ENCODE data around the gene JMJD8.

DNA sequence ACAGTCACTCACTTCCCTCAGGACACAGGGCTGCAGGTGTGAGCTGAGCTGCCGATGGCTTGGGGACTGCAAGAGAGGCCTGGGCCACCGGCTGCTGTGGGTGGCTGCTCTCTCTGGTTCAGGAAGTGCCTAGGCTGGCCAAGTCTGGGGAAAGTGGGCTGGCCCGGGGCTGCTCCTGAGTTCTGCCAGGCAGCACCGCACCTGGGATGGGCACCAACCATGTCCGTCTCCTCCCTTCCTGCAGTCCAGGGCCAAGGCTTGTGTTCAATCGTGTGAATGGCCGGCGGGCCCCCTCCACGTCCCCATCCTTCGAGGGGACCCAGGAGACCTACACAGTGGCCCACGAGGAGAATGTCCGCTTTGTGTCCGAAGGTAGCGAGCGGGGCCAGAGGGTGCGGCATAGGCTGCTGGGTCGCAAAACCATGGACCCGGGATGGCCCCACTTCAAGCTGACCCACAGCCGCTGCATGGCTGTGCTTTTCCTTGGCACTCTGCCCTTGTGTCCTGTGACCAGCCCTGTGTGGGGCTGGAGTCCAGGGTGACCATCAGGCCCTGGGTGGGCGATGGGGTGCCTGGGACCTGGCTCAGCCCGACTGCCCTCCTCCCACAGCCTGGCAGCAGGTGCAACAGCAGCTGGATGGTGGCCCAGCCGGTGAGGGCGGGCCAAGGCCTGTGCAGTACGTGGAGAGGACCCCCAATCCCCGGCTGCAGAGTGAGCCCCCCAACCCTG, 36.8 kb downstream of the JMJD8 start:
- no peak for TF ChIP-seq POLR2A (IDR thresholded peaks at IDR 0.05)
- TF ChIP-seq, protein P1, sequence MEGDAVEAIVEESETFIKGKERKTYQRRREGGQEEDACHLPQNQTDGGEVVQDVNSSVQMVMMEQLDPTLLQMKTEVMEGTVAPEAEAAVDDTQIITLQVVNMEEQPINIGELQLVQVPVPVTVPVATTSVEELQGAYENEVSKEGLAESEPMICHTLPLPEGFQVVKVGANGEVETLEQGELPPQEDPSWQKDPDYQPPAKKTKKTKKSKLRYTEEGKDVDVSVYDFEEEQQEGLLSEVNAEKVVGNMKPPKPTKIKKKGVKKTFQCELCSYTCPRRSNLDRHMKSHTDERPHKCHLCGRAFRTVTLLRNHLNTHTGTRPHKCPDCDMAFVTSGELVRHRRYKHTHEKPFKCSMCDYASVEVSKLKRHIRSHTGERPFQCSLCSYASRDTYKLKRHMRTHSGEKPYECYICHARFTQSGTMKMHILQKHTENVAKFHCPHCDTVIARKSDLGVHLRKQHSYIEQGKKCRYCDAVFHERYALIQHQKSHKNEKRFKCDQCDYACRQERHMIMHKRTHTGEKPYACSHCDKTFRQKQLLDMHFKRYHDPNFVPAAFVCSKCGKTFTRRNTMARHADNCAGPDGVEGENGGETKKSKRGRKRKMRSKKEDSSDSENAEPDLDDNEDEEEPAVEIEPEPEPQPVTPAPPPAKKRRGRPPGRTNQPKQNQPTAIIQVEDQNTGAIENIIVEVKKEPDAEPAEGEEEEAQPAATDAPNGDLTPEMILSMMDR (IDR thresholded peaks at IDR 0.05) = no peak
